Measurements from ENCODE around the gene LAMB2.

DNA sequence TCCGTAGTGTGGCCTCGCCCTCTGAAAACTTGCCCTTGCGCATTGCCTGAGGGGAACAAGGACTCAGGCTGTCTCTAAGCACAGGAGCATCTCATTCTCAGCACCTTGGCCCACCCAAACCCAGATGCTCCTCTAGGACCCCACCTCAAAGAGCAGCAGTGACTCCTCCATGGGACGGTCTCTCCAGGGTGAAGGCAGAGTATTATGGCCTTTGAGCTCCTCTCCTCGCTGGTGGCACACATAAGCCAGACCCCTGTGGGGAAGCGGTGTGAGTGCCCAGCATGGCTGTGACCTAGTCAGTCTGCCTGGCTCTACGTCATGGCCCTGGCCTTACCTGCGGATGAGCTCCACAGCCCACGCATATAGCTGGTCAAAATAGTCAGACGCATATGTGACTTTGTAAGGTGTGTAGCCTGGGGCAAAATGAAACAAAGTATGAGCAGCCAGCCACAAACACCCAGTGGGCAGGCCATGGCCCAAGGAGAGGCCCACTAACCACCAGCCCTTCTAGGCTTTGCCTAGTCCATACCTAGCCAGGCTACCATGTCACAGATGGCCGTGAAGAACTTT is 32.7 kb downstream of the LAMB2 start:
- TF ChIP-seq POLR2A (IDR thresholded peaks at IDR 0.05) (no peak), POLR2AphosphoS5 (IDR thresholded peaks at IDR 0.05) (no peak)
- TF ChIP-seq, protein P1, sequence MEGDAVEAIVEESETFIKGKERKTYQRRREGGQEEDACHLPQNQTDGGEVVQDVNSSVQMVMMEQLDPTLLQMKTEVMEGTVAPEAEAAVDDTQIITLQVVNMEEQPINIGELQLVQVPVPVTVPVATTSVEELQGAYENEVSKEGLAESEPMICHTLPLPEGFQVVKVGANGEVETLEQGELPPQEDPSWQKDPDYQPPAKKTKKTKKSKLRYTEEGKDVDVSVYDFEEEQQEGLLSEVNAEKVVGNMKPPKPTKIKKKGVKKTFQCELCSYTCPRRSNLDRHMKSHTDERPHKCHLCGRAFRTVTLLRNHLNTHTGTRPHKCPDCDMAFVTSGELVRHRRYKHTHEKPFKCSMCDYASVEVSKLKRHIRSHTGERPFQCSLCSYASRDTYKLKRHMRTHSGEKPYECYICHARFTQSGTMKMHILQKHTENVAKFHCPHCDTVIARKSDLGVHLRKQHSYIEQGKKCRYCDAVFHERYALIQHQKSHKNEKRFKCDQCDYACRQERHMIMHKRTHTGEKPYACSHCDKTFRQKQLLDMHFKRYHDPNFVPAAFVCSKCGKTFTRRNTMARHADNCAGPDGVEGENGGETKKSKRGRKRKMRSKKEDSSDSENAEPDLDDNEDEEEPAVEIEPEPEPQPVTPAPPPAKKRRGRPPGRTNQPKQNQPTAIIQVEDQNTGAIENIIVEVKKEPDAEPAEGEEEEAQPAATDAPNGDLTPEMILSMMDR (IDR thresholded peaks at IDR 0.05): no peak
